Activated T-helper 9 cell treated with anti-CD3 and anti-CD28 coated beads, Interleukin-2, amount 50 U/mL, for 16 hours (primary cell): ENCODE data around the gene TBX6.
"Not testable (repeated sequence)": the region's sequence is repeated elsewhere in the genome, so short reads cannot be mapped to it uniquely, and the experiment has no call there.

Experiments
- DNase-seq: peaks from one replicate; pipeline ENCODE4 v3.0.0-alpha.2; 2020; ENCODE audit warnings: low read depth

TBX6 gene

GRCh38 chr16:30065943-30066760 lies 25.6 kb downstream of the TBX6 start:
- peak; percentile 38 for DNase-seq

- DNase-seq, result peak; percentile 94
These were observed 26.4 kb downstream of the TBX6 start, which contains the start of gene ALDOA for GRCh38 chr16:30065102-30065942. ALDOA (plus strand) TSS chr16:30065760; CDS start chr16:30066898, 1,138 bp downstream.

- DNase-seq, result no peak
These were observed 27.0 kb downstream of the TBX6 start for GRCh38 chr16:30064729-30065101.

GRCh38 chr16:30063893-30064728 lies 27.6 kb downstream of the TBX6 start:
- DNase-seq, result peak; percentile 55

GRCh38 chr16:30063278-30063892 lies 28.3 kb downstream of the TBX6 start:
- DNase-seq, result no peak

- DNase-seq, result no peak
These were observed 30.7 kb downstream of the TBX6 start for GRCh38 chr16:30060836-30061554.

- no peak for DNase-seq
These were observed 31.4 kb downstream of the TBX6 start for GRCh38 chr16:30060346-30060745.

GRCh38 chr16:30054959-30055553 lies 36.7 kb downstream of the TBX6 start:
- peak; percentile 31 for DNase-seq

- no peak for DNase-seq
These were observed 37.3 kb downstream of the TBX6 start for GRCh38 chr16:30054451-30054850.

GRCh38 chr16:30053376-30054015 lies 38.2 kb downstream of the TBX6 start:
- DNase-seq, result no peak

- DNase-seq, result peak; percentile 85
These were observed 38.9 kb downstream of the TBX6 start for GRCh38 chr16:30052671-30053372.

- no peak for DNase-seq
These were observed 40.2 kb downstream of the TBX6 start for GRCh38 chr16:30051518-30051917.

- DNase-seq, result no peak
These were observed 41.9 kb downstream of the TBX6 start for GRCh38 chr16:30049871-30050270.

- DNase-seq, result no peak
These were observed 45.1 kb downstream of the TBX6 start for GRCh38 chr16:30046588-30046987.

- DNase-seq, result no peak
These were observed 45.5 kb downstream of the TBX6 start for GRCh38 chr16:30046178-30046577.

- no peak for DNase-seq
These were observed 49.9 kb downstream of the TBX6 start for GRCh38 chr16:30041841-30042240.

GRCh38 chr16:30040690-30041089 lies 51.0 kb downstream of the TBX6 start:
- DNase-seq, result not testable (repeated sequence)

- DNase-seq, result no peak
These were observed 51.5 kb downstream of the TBX6 start for GRCh38 chr16:30040221-30040620.
